Heart left ventricle (tissue), 13 donors: ENCODE measurements around the gene VWA5A.

ENCODE experiments used
- CTCF ChIP-seq, 12 donors: fragments of 200-600 bp; sonication (generic) in 4 of 12; IDR thresholded peaks; one replicate each; pipeline versions ENCODE4 v1.5.0 to v1.8.0; 2018 to 2022; ENCODE audit warnings: antibody characterized with exemption in 12 of 12, mild to moderate bottlenecking in 5 of 12
- POLR2A ChIP-seq, 2 donors: fragments of 450-650 bp; IDR thresholded peaks; one replicate each; pipeline ENCODE4 v1.6.1; 2017; ENCODE audit warnings: antibody characterized with exemption in 2 of 2, mild to moderate bottlenecking in 2 of 2, moderate library complexity in 2 of 2
- donor health status: ischemic (EF 13 %, LVEDD 7.1; RV severe dilation, severe dysfunction).
- donor health status: DM: no; HTN: yes; CAD: no.
- donor health status: DM: no; HTN: no; CAD: no.
- donor health status: ischemic (EF 25% LVEDD 6.9; RV normal size, moderate dysfunction).
- donor health status: ischemic (EF 25% LVEDD 5.7; RV mildly dilated, moderate dysfunction).
- donor health status: ischemic (EF 35%, LVEDD 5.7; RV mildly dilated, moderate dysfunction).
- donor health status: nonischemic (EF 11% LVEDD 7.7; RV severe dilation, severe dysfunction).
- donor health status: DM: yes; HTN: yes; CAD: no.
- donor health status: PGD.
- donor health status: ischemic (EF 29% LVEDD 5.4; RV normal size, mild dysfunction).
- donor health status: nonischemic (EF 23%, LVEDD 6.1; RV moderate dilation, normal function).

- TF ChIP-seq CTCF (IDR thresholded peaks at IDR 0.05) (no peak), POLR2A (IDR thresholded peaks at IDR 0.05) (no peak)
Measured at GRCh38 chr11:124193221-124194010, 78.2 kb downstream of the VWA5A start.
